ENCODE results near the gene FGFR2.

Gene FGFR2

GRCh38 chr10:121551210-121551885, 46.9 kb downstream of the FGFR2 start:
- DNase-seq, result no peak

GRCh38 chr10:121544301-121544869, 53.9 kb downstream of the FGFR2 start:
- no peak for DNase-seq

- DNase-seq, result no peak
Measured at GRCh38 chr10:121543545-121543944, 54.7 kb downstream of the FGFR2 start.

GRCh38 chr10:121541450-121542120, 56.7 kb downstream of the FGFR2 start:
- DNase-seq, result no peak

GRCh38 chr10:121540732-121541395, 57.4 kb downstream of the FGFR2 start:
- DNase-seq, result no peak

- DNase-seq, result no peak
Measured at GRCh38 chr10:121539786-121540185, 58.5 kb downstream of the FGFR2 start.

- no peak for DNase-seq
Measured at GRCh38 chr10:121536310-121536913, 61.8 kb downstream of the FGFR2 start.

GRCh38 chr10:121535381-121535780, 62.9 kb downstream of the FGFR2 start:
- no peak for DNase-seq

GRCh38 chr10:121532292-121532864, 65.9 kb downstream of the FGFR2 start:
- no peak for DNase-seq

GRCh38 chr10:121531830-121532178, 66.4 kb downstream of the FGFR2 start:
- no peak for DNase-seq

- DNase-seq, result no peak
Measured at GRCh38 chr10:121531076-121531829, 67.0 kb downstream of the FGFR2 start.

GRCh38 chr10:121530481-121531075, 67.7 kb downstream of the FGFR2 start:
- DNase-seq, result no peak

GRCh38 chr10:121527690-121528089, 70.6 kb downstream of the FGFR2 start:
- DNase-seq, result no peak

- DNase-seq, result no peak
Measured at GRCh38 chr10:121526801-121527221, 71.4 kb downstream of the FGFR2 start.

- DNase-seq, result no peak
Measured at GRCh38 chr10:121526135-121526790, 72.0 kb downstream of the FGFR2 start.

- no peak for DNase-seq
Measured at GRCh38 chr10:121525251-121526134, 72.8 kb downstream of the FGFR2 start.

- DNase-seq, result no peak
Measured at GRCh38 chr10:121524157-121524817, 74.0 kb downstream of the FGFR2 start.

- DNase-seq, result no peak
Measured at GRCh38 chr10:121522831-121523230, 75.4 kb downstream of the FGFR2 start.

- no peak for DNase-seq
Measured at GRCh38 chr10:121521794-121522556, 76.3 kb downstream of the FGFR2 start.

Data from CD4-positive, alpha-beta T cell treated with Interleukin-15 for 1 hour (primary cell).